ENCODE measurements around the gene FSTL4.

FSTL4 gene

DNA sequence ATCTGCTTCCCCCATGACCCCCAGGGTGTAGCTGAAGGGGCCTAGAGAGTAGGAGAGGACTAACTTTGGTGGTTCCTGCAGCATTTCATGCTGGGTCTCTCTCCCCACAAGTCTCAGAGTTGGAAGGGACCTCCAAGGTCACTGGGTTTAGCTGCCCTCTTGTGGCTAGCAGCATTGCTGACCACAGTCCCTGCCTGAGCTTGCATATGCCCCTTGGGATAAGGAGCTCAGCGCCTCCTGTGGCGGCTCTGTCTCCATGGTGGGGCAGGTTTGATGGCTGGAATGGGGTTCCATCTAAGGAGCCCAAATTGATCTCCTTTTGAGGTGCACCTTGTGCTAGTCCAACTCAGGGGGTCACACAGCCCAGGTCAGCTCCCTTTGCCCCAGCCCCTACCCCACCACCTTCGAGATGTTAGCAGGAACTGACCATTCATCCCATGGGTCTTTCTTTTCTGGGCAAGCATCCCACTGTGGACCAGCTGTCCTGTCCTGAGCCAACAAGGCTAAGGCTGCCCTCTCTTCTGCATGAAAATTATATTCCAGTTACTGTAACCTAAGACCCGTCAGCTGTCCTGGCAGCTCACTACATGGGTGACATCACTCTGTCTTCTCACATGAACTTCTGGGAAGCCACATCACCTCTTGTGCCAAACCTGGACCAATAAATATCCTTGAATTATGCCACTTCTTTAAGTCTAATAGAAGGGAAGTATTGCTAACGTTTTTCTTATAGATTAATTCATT, 364.3 kb downstream of the FSTL4 start:
- Mint-ChIP-seq H3K4me1 (peaks cover 11% of the 10 kb centered on the region), H3K9me3 (no peaks in the 10 kb centered on the region), H3K36me3 (no peaks in the 10 kb centered on the region), H3K27ac (no peak overlapping the region), H3K4me3 (no peak overlapping the region)
- no peak for DNase-seq (ENCODE audit: low spot score in 2 of 2)
- no peak for ATAC-seq

DNA sequence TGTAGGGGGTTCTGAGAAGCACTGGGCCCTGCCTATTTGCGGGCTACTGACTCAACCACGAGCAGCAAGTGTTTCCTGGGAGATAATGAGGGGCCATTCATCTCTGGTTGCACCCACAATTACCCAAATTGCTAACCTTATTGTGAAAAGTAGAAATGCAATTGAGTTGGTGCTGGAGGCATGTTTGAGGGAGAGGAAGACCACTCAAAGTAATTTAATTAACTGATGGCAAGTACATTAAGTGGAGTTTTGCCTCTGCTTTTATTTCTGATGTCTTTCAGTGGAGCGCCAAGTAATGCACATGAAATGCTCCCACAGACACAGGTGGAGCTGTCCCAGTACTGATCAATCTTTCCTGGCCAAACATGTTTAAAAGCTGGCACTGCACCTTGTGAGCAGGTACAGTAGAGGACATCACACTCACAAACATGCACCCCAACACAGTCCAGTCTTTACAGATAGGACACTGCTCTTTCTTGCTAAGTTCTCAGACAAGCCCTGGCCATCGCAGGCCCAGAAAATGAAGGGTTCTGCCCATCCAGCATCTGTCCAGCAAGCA, 365.1 kb downstream of the FSTL4 start:
- Mint-ChIP-seq H3K4me1 (peaks cover 11% of the 10 kb centered on the region), H3K27ac (no peak overlapping the region), H3K4me3 (no peak overlapping the region), H3K9me3 (no peaks in the 10 kb centered on the region), H3K36me3 (no peaks in the 10 kb centered on the region)
- ATAC-seq (no peak), DNase-seq (ENCODE audit: low spot score in 2 of 2) (no peak)

DNA sequence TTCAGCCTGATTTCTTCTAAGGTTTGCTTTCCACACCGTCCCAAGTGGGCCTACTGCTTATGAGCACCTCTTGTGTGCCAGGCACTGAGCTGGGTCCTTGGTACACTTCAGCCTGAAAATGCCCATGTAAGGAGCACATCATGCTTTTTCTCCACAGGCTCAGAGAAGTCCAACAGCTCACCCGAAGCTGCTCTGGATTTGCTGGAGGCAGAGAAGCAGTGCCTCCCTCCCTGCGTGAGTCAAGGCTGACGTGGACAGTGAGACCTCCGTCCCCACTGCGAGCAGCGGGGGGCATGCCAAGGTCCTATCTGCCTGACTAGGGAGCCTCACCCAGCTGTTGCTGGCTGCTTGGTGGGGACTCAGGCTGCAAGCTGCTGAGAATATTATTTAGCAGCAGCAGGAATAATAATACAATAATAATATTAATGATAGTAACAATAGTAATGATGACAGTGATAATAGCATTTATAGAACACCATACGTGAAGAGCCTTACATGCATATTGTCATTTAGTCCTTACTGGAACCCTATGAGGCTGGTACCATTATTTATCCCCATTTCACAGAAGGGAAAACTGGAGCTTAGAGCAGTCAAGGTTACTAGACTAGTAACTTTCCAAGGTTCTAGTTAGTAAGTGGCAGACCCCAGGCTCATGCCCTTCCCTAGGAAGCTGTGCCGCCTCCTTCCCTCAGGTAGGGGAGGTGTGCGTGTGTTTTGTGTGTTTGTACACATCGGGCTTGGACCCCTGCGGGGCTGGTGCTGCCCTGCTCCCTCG, 365.8 kb downstream of the FSTL4 start:
- H3K9me3 Mint-ChIP-seq: no peaks in the 10 kb centered on the region
- H3K36me3 Mint-ChIP-seq: no peaks in the 10 kb centered on the region
- DNase-seq (ENCODE audit: low spot score in 2 of 2) (no peak), ATAC-seq (no peak)
- peaks cover 11% of the 10 kb centered on the region for H3K4me1 Mint-ChIP-seq
- no peak overlapping the region for H3K4me3 Mint-ChIP-seq
- no peak overlapping the region for H3K27ac Mint-ChIP-seq

DNA sequence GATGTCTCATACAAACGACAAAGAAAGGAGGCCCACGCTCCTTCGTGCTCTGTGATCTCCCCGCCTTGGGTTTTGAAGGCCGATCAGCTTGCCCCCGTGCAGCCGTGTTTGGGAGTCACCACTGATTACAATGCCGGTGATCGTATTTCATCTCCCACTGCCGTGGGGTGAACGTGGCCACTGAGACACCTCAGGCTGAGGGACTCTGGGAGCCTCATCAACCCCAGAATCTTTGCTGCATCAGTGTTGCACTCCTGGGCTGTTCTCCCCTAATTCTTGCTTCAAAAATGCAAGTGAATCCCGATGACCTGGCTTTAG, 366.3 kb downstream of the FSTL4 start:
- ATAC-seq (no peak), DNase-seq (ENCODE audit: low spot score in 2 of 2) (no peak)
- Mint-ChIP-seq H3K4me3 (no peak overlapping the region), H3K27ac (no peak overlapping the region), H3K9me3 (no peaks in the 10 kb centered on the region), H3K4me1 (peaks cover 11% of the 10 kb centered on the region), H3K36me3 (no peaks in the 10 kb centered on the region)

DNA sequence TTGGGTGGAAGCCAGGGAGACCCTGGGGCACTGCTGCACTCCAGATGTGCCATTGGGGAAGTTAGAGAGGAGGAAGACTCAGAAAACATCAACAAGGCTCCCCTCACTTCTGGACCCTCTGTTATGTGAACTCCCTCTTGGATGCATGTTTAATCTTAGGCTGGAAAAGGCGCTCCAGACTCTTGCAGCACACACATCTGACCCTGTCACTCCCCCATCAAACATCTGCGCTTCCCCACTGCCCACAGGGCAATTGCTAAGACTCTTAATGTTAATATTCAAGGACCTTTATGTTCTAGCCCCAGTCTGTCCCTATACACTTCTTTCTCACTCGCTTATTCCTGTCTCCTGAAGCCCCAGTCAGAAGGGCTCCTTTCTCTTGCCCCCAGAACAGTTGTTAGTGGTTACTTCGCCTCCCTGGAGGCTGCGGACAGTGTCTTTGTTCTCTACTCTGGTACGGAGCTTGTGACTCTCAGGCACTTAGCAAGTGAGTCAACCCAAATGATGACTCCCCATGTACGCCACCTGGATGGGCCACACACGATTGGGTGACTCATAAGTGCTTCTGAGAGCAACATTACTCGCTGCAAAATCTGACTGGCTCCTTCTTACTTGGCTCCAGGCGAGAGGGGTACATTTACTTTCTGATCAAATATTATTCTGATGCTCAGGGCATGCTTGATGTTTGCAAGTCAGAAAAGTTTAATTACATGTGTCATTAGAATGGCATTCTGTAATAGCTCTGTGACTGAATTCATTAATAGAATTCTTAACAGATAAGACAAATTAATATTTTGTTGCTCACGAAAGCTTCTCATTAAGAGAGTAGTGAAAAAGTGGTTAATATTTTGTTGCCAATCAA, 366.9 kb downstream of the FSTL4 start:
- Mint-ChIP-seq H3K9me3 (no peaks in the 10 kb centered on the region), H3K4me3 (no peak overlapping the region), H3K27ac (peak overlapping the region; percentile 30), H3K36me3 (no peaks in the 10 kb centered on the region), H3K4me1 (peaks cover 16% of the 10 kb centered on the region)
- DNase-seq (ENCODE audit: low spot score in 2 of 2) (no peak), ATAC-seq (peak; percentile 87)

DNA sequence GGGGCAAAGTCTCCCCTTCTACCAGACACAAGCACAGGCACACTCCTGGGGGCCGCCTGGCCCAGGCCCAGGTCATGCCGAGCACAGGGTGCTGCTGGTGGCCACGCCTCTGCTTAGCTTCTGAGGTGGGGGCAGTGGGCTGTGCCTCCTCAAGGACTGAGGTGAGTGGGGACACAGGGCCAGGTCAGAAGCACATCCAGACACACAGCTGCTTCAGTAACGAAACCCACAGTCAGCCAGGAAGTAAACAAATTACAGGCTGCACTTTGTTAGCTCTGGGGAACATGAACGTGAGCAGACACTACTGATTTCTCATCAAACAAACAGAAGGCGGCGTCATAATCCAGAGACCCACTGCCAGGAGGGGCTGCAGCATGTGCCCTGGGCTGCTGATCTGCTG, 368.1 kb downstream of the FSTL4 start:
- Mint-ChIP-seq H3K27ac (no peak overlapping the region), H3K36me3 (no peaks in the 10 kb centered on the region), H3K4me1 (peaks cover 17% of the 10 kb centered on the region), H3K9me3 (no peaks in the 10 kb centered on the region), H3K4me3 (no peak overlapping the region)
- DNase-seq (ENCODE audit: low spot score in 2 of 2) (no peak), ATAC-seq (no peak)

DNA sequence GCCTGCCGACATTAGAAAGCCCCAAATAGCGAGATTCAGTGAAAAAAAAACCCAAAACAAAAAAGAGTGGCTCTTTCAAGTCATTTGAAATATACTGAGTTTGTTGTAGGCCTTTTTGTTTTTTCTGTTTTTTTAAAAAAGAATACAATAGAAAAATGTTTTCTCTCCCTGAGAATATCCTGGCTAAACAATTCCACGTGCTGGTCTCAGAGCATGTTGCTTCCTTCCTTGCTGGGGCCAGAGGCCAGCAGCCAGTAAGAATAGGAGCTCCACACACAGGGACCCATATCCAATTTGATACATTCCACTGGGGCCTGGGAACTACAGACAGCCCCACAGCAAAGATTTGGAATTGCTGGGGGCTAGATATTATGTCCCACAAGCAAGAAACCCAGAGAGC, 369.1 kb downstream of the FSTL4 start:
- peaks cover 17% of the 10 kb centered on the region for H3K4me1 Mint-ChIP-seq
- no peaks in the 10 kb centered on the region for H3K9me3 Mint-ChIP-seq
- H3K27ac Mint-ChIP-seq: no peak overlapping the region

DNA sequence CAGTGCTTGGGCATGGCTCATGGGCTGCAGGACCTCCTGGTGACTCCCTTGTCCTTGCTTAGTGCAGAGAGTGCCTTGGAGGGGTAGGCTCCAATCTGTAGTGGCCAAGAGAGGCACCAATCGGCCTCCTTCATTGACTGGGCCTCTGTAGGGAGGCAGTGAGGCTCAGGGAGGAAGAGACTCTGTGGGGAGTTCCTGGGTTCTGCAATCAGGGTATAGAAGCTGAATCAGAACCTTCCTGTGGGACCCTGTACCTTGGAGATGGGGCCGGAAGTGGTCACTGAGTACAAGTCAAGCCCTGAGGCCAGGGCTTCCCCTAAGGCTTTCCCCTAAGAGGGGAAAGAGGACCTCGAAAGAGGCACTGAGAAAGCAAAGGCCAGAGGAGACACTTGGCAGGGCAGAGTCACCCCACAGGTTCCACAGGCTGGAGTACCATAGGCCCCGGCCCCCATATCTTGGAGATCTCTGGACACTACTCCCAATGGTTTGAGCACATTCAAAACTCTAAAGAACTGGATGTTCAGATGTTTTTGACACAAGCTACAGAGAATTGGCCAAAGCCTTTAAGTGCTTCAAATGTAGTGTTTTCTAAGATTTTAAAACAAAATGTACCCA, 370.0 kb downstream of the FSTL4 start:
- Mint-ChIP-seq H3K4me3 (no peak overlapping the region), H3K9me3 (no peaks in the 10 kb centered on the region), H3K27ac (no peak overlapping the region), H3K4me1 (peaks cover 17% of the 10 kb centered on the region), H3K36me3 (no peaks in the 10 kb centered on the region)
- DNase-seq (ENCODE audit: low spot score in 2 of 2) (no peak), ATAC-seq (no peak)

More for the DNA sequence above, 369.1 kb downstream of the FSTL4 start:
- Mint-ChIP-seq H3K36me3 (no peaks in the 10 kb centered on the region), H3K4me3 (no peak overlapping the region)
- no peak for DNase-seq (ENCODE audit: low spot score in 2 of 2)
- ATAC-seq: no peak

DNA sequence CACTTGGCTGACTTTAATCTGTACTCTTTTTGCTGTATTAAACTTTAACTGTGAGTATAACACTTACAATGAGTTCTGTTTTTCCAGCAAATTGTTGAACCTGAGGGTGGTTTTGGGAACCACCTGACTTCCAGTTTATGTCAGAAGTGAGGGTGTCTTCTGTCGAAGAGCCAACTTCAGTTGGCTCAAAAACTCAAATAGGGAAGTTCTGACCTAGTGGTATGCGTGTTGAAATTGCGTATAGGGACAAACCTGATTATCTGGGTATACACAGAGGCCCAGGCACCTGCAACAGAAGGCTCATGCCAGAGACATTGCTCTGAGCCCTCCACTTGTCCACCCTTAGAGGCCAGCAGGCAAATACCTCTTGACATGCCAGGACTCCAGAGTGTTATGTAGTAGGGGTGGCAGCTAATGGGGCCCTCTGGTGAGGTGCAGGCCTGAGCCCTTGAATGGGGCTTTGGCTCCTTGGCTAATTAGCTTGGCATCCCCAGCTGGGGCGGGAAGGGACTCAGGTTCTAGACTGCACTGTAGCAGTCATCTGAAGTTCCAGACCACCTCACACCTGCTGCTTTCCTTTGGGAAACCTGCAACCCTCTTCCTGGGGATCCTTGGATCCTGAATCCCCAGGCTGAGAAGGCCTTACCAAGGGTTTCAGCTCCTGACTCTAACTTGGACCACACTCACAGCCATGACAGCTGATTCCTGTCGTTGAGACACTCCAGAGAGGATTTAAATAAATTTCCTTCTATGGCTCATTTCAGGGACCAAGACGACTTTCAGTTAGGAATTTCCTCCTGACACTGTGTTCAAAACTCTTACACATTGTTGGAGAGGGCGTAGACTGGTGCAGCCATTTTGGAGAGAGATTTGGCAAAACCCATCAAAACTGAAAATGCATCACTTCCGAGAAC, 370.9 kb downstream of the FSTL4 start:
- Mint-ChIP-seq H3K4me1 (peaks cover 17% of the 10 kb centered on the region), H3K36me3 (no peaks in the 10 kb centered on the region), H3K4me3 (no peak overlapping the region), H3K9me3 (no peaks in the 10 kb centered on the region), H3K27ac (no peak overlapping the region)
- DNase-seq (ENCODE audit: low spot score in 2 of 2) (no peak), ATAC-seq (no peak)

DNA sequence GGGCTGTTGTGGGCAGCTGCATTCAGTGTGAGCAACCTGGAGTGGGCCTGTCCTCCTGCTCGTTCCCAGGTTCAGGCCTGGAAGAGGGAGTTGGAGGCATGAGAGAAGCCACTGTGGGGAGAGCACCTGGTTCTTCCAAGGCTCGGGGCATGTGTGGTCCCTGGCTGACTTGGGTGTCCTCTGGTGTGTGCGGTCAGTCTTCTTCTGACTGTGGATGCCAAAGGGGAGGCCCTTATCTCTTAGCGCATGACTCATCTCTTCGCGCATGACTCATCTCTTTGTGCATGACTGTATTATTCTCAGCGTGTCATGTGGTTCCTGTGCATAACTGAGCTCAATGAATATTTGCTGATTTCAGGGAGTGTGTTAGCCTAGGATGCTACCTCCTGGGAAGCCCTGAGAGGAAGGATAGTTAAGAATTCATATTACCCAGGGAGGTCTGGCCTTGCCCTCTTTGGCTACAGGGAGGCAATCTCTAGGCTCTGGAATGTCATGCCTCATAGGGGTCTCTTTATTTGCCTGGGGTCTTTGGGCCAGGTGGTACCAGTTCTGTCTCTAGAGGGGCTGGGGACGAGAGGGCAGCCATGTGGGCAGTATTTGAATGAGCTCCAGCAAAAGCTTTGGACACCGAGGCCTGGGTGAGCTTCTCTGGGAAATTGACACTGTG, 371.8 kb downstream of the FSTL4 start:
- no peak overlapping the region for H3K27ac Mint-ChIP-seq
- no peak overlapping the region for H3K4me3 Mint-ChIP-seq
- no peaks in the 10 kb centered on the region for H3K36me3 Mint-ChIP-seq
- H3K4me1 Mint-ChIP-seq: peaks cover 16% of the 10 kb centered on the region
- H3K9me3 Mint-ChIP-seq: no peaks in the 10 kb centered on the region
- ATAC-seq: peak; percentile 95
- DNase-seq (ENCODE audit: low spot score in 2 of 2): peak; percentile 33 to 72

DNA sequence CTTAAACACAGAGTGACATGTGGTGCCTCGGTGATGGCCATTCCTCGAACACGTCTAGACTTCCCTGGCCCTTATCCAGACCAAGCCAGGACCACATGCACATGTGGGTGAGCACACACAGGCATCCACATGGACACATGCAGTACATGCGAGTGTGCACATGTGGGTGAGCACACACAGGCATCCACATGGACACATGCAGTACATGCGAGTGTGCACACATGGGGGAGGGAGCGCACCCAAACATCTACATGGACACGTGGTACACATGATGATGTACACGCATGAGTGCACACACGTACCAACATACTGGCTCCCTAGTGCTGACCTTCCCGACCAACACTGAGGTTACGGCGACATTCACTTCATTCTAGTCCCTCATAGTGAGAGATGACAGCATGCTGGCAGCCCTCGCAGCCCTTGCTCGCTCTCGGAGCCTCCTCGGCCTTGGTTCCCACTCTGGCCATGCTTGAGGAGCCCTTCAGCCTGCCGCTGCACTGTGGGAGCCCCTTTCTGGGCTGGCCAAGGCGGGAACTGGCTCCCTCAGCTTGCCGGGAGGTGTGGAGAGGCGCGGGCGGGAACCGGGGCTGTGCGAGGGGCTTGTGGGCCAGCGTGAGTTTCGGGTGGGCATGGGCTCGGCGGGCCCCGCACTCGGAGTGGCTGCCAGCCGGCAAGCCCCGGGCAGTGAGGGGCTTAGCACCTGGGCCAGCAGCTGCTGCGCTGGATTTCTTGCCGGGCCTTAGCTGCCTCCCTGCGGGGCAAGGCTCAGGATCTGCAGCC, 373.7 kb downstream of the FSTL4 start:
- Mint-ChIP-seq H3K4me1 (peaks cover 9% of the 10 kb centered on the region), H3K36me3 (no peaks in the 10 kb centered on the region), H3K4me3 (no peak overlapping the region), H3K9me3 (no peaks in the 10 kb centered on the region), H3K27ac (no peak overlapping the region)
- DNase-seq (ENCODE audit: low spot score in 2 of 2) (no peak), ATAC-seq (no peak)

DNA sequence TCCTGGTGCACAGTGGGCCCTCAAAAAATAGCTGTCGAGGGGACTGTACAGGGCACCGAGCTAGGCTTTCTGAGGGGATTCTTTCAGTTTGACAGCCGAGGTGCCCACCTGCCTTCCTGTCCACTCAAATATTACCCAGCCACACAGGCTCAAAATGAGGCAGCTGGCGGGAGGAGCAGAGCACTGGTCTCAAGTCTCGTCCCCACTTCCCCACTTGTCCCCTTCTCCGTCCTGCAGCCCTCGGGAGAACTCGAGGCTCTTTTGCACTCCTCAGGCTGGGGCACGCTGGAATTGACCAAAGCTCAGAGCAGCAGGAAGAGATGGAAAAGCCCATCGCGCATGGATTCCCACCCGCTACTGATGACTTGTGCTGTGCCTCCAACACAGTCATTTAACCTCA, 375.4 kb downstream of the FSTL4 start:
- Mint-ChIP-seq H3K4me1 (peaks cover 6% of the 10 kb centered on the region), H3K9me3 (no peaks in the 10 kb centered on the region)

DNA sequence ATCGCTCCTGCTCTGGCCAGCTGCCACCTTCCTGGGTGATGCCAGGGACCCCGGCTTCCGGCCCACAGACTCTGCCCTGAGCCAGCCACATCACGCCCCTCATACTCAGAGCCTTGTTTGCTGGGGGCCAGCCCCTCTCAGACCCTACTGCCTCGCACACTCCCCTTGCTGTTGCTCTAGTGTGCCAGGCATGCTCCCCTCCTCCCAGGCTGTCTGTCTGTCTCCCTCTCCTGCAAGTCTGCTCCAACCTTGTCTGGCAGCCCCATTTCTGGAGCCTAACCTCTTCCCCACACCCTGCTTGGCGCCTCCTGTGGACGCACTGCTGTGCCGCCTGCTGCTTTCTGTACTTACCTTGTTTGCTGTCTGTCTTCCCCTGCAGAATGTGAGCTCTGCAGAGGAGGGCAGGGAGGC, 375.8 kb downstream of the FSTL4 start:
- no peak overlapping the region for H3K27ac Mint-ChIP-seq
- ATAC-seq: no peak

More for the DNA sequence above, 375.4 kb downstream of the FSTL4 start:
- ATAC-seq (no peak), DNase-seq (ENCODE audit: low spot score in 2 of 2) (no peak)
- Mint-ChIP-seq H3K27ac (no peak overlapping the region), H3K36me3 (no peaks in the 10 kb centered on the region), H3K4me3 (no peak overlapping the region)

More for the DNA sequence above, 375.8 kb downstream of the FSTL4 start:
- Mint-ChIP-seq H3K4me3 (no peak overlapping the region), H3K4me1 (peaks cover 6% of the 10 kb centered on the region), H3K9me3 (no peaks in the 10 kb centered on the region), H3K36me3 (no peaks in the 10 kb centered on the region)
- DNase-seq (ENCODE audit: low spot score in 2 of 2): no peak

Data from stimulated activated effector memory CD8-positive, alpha-beta T cell treated with anti-CD3 and anti-CD28 coated beads, Interleukin-12 subunit alpha, Interleukin-12 subunit beta, amount 100 ng/mL, for 72 hours (primary cell).